Keratinocyte (primary cell): ENCODE measurements around the gene LILRA1.
"Not testable (repeated sequence)": the region's sequence is repeated elsewhere in the genome, so short reads cannot be mapped to it uniquely, and the experiment has no call there.

Source experiments
- CTCF ChIP-seq, 3 experiments: IDR thresholded peaks in 1 of 3; conservative IDR thresholded peaks in 1 of 3; optimal IDR thresholded peaks in 1 of 3; 2 replicates in 2 of 3; 3 replicates in 1 of 3; pipeline versions ENCODE3 to v1.5.1; 2011; ENCODE audit warnings: low read length in 3 of 3, mild to moderate bottlenecking in 3 of 3, moderate library complexity in 2 of 3, control low read depth in 1 of 3, inconsistent platforms in 1 of 3; ENCODE audit not compliant: insufficient read depth in 2 of 3; ENCODE audit errors: extremely low read depth in 1 of 3
- EZH2 ChIP-seq: IDR thresholded peaks from one replicate; pipeline ENCODE4 v1.6.1; 2012; ENCODE audit warnings: inconsistent platforms, mild to moderate bottlenecking, low read length, moderate library complexity

GRCh38 chr19:54578268-54578667 lies 15.2 kb upstream of the LILRA1 start:
- not testable (repeated sequence) for TF ChIP-seq CTCF (optimal IDR thresholded peaks at IDR 0.05 in 1 of 3, IDR thresholded peaks at IDR 0.05 in 1 of 3, conservative IDR thresholded peaks at IDR 0.05 in 1 of 3; ENCODE audit: extremely low read depth in 1 of 3, insufficient read depth in 2 of 3, low read length in 3 of 3); EZH2
